MCF 10A (cell line): ENCODE data around the gene ADGRF3. TPM values are rescaled to one million over a fixed set of nuclear protein-coding genes. Genes with fewer than 3 reads are reported as not detected.

Experiments used
- BruUV-seq: library from RNA; stranded (reverse); fragments of 400-500 nt; replicated peaks from 2 replicates; lab custom pipeline; 2021; lab: Mats Ljungman, UMichigan
- CTCF ChIA-PET: fragments of 300-600 bp; sonication (Branson Sonifier 250); formaldehyde crosslinking; extraction: SDS; loops from one replicate; lab custom pipeline; 2021; ENCODE audit warnings: antibody characterized with exemption, inconsistent platforms; lab: Yijun Ruan, JAX
- POLR2A ChIA-PET: fragments of 300-600, 350-650 bp; sonication (Branson Sonifier 250); formaldehyde crosslinking; extraction: SDS; loops from one replicate; lab custom pipeline; 2020; ENCODE audit warnings: antibody characterized with exemption, inconsistent platforms; lab: Yijun Ruan, JAX
- DNase-seq: peaks from one replicate; pipeline ENCODE4 v3.0.0-alpha.2; 2018; ENCODE audit not compliant: unreplicated experiment
- H3K27ac Mint-ChIP-seq: one replicate; pipeline ENCODE4 v1.8.0; 2022; ENCODE audit warnings: mild to moderate bottlenecking, low read depth, mixed read lengths; ENCODE audit not compliant: unreplicated experiment
- H3K27me3 Mint-ChIP-seq: one replicate; pipeline ENCODE4 v1.8.0; 2022; ENCODE audit warnings: mixed read lengths; ENCODE audit not compliant: insufficient read depth, unreplicated experiment
- H3K36me3 Mint-ChIP-seq: one replicate; pipeline ENCODE4 v1.8.0; 2022; ENCODE audit warnings: mild to moderate bottlenecking, moderate library complexity, mixed read lengths; ENCODE audit not compliant: insufficient read depth, unreplicated experiment
- H3K4me1 Mint-ChIP-seq: one replicate; pipeline ENCODE4 v1.8.0; 2022; ENCODE audit warnings: mixed read lengths; ENCODE audit not compliant: insufficient read depth, unreplicated experiment
- H3K4me3 Mint-ChIP-seq: one replicate; pipeline ENCODE4 v1.8.0; 2022; ENCODE audit warnings: mild to moderate bottlenecking, moderate library complexity, mixed read lengths; ENCODE audit not compliant: unreplicated experiment
- H3K9me3 Mint-ChIP-seq: one replicate; pipeline ENCODE4 v1.8.0; 2022; ENCODE audit warnings: mixed read lengths; ENCODE audit not compliant: unreplicated experiment
- intact Hi-C: fragments of 100-400 bp; cut with micrococcal nuclease; formaldehyde crosslinking; loops from 2 replicates; pipeline ENCODE4 v1.14.1; 2022
- total RNA-seq: library from RNA; stranded (reverse); gene quantifications from 2 replicates; pipeline ENCODE4 v1.2.3, GENCODE V29; 2022
- TF ChIP-seq, protein P1 (sequence below): fragments of 200-600 bp; IDR thresholded peaks from one replicate; pipeline ENCODE4 v1.8.0; 2022; ENCODE audit warnings: antibody characterized with exemption, mild to moderate bottlenecking; ENCODE audit not compliant: unreplicated experiment

ADGRF3 gene
- total RNA-seq, 1 experiment from 2014 or later = not detected

DNA sequence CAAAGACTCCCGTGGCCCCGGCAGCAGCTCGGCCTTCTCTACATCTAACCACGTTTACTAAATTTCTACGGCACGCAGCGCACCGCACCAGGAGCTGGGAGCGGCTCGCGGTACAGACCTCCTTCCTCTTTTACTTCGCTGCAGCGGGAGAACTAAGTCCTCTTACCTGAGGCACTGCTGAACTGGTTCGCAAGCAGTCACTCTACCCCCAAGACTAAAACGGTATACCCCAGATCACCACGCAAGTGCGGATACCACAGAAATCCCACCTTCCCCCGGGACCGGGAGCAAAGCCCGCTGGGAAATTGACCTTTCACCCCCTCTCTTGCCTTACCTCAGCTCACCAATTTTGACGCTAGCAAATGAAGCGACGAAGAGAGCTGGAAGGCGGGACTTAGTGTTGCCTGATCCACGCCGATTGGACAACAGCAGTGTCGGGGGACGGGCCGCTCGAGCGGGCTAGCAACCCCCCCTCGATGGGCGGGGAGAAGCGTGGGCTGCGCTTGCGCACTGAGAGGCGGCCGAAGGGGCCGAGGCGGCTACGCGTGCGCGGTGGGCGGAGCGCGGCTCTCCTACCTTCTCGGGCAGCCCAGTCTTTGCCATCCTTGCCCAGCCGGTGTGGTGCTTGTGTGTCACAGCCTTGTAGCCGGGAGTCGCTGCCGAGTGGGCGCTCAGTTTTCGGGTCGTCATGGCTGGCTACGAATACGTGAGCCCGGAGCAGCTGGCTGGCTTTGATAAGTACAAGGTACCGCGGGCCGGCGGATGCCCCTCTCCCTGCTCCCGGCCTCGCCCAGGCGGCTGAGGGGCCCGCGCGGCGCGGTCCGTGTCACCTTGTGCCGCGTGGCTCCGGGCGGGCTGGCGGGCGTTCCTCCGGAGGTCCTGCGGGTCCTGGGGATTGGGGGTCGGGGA lies 790 bp downstream of the ADGRF3 start, which contains the start of gene SELENOI:
TSS of gene SELENOI (plus strand) at position 599 of the 909 bp plus-strand sequence. CDS start at position 689, 90 bp downstream.
- peak within 1 kb of the TSS; percentile 96 for H3K4me3 Mint-ChIP-seq
- TF ChIP-seq, protein P1, sequence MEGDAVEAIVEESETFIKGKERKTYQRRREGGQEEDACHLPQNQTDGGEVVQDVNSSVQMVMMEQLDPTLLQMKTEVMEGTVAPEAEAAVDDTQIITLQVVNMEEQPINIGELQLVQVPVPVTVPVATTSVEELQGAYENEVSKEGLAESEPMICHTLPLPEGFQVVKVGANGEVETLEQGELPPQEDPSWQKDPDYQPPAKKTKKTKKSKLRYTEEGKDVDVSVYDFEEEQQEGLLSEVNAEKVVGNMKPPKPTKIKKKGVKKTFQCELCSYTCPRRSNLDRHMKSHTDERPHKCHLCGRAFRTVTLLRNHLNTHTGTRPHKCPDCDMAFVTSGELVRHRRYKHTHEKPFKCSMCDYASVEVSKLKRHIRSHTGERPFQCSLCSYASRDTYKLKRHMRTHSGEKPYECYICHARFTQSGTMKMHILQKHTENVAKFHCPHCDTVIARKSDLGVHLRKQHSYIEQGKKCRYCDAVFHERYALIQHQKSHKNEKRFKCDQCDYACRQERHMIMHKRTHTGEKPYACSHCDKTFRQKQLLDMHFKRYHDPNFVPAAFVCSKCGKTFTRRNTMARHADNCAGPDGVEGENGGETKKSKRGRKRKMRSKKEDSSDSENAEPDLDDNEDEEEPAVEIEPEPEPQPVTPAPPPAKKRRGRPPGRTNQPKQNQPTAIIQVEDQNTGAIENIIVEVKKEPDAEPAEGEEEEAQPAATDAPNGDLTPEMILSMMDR = no peak
- DNase-seq = peak; percentile 99
- no TSS peak for BruUV-seq
- ChIA-PET CTCF (interaction anchor here (0.6 to 1.6 kb wide), 11 partner anchors 8 to 452 kb away, joined by 3 to 6 read pairs (median 3); no protein-coding TSS in a partner anchor), POLR2A (interaction anchor here (0.6 to 10.1 kb wide), 43 partner anchors 8 to 604 kb away, joined by 3 to 272 read pairs (median 4); partner anchors contain the start of genes HADHA, HADHB and RAB10)
- H3K36me3 Mint-ChIP-seq = peaks cover 34% of the 10 kb centered on the region
- peaks cover 17% of the 10 kb centered on the region for H3K4me1 Mint-ChIP-seq
- peak within 1 kb of the TSS; percentile 97 for H3K27ac Mint-ChIP-seq
- no peaks in the 10 kb centered on the region for H3K27me3 Mint-ChIP-seq
- intact Hi-C loops = loop anchor here (5.0 kb wide), 1 partner anchor 98 kb away; no protein-coding TSS in a partner anchor
- H3K9me3 Mint-ChIP-seq = no peaks in the 10 kb centered on the region

DNA sequence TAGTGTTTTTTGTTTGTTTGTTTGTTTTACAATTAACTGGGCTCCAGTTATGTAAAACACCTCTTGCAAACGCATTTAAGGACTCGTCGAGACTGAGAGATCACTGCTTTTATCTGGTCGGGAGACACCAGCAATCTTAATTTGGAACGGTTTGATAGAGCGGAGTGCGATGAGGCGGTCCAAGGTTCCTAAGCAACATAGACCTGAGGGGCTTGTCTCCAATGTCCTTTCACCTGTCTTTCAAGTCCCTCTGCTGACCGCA lies 1.4 kb downstream of the ADGRF3 start:
- Mint-ChIP-seq H3K36me3 (peaks cover 28% of the 10 kb centered on the region), H3K27ac (peak overlapping the region; percentile 97), H3K4me1 (peaks cover 17% of the 10 kb centered on the region), H3K4me3 (peak overlapping the region; percentile 96), H3K9me3 (no peaks in the 10 kb centered on the region), H3K27me3 (no peaks in the 10 kb centered on the region)
- DNase-seq = no peak
- TF ChIP-seq, protein P1 = no peak
- CTCF ChIA-PET = interaction anchor here (0.6 to 1.6 kb wide), 10 partner anchors 9 to 451 kb away, joined by 3 to 6 read pairs (median 4); no protein-coding TSS in a partner anchor
- TSS peak; percentile 95 for BruUV-seq
- intact Hi-C loops = loop anchor here (5.0 kb wide), 1 partner anchor 98 kb away; no protein-coding TSS in a partner anchor
- POLR2A ChIA-PET = interaction anchor here (0.6 to 10.1 kb wide), 40 partner anchors 8 to 443 kb away, joined by 3 to 272 read pairs (median 4); partner anchors contain the start of genes HADHA, HADHB and RAB10

DNA sequence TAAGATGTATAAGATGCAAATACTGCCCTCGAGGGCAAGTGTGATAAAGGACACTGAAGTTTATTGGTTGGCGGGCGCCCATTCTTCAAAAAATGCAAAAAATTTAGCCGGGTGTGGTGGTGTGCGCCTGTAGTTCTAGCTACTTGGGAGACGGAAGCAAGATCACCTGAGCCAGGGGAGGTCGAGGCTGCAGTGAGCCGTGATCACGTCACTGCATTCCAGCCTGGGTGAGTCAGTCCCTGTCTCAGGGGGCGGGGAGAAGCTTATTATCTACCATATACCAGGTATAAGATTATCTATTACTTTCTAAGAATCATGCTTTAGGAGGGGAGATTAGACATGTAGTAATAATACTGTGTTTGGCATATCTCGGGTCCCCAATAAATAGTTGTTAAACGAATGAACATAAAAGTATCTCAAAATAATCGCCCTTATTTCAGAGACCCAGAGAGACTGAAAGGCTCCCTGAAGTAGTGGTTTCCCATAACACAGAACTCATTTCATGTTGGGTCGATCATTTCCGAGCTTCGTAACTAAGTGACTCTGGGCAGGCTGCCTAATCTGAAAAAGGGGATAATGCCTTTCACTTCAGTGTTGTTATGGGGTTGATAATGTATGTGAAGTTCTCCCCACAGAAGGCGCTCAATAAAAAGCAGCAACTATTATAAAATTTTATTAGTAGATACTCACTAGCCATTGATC lies 1.9 kb downstream of the ADGRF3 start:
- ChIA-PET CTCF (interaction anchor here (0.6 to 1.6 kb wide), 6 partner anchors 12 to 450 kb away, joined by 3 to 6 read pairs (median 4); no protein-coding TSS in a partner anchor), POLR2A (interaction anchor here (0.8 to 10.1 kb wide), 25 partner anchors 10 to 427 kb away, joined by 3 to 272 read pairs (median 7); partner anchors contain the start of genes HADHA, HADHB and RAB10)
- no TSS peak for BruUV-seq
- no peaks in the 10 kb centered on the region for H3K9me3 Mint-ChIP-seq
- H3K4me1 Mint-ChIP-seq = peaks cover 17% of the 10 kb centered on the region
- intact Hi-C loops = loop anchor here (5.0 kb wide), 1 partner anchor 97 kb away; no protein-coding TSS in a partner anchor
- no peaks in the 10 kb centered on the region for H3K27me3 Mint-ChIP-seq
- peak overlapping the region; percentile 96 for H3K4me3 Mint-ChIP-seq
- H3K27ac Mint-ChIP-seq = peak overlapping the region; percentile 97
- peaks cover 27% of the 10 kb centered on the region for H3K36me3 Mint-ChIP-seq
- TF ChIP-seq, protein P1 = no peak
- DNase-seq = peak; percentile 47
